Mesodermal cell (in vitro differentiated cells): ENCODE measurements around the gene FXYD6.

Experiments used
- H3K27ac ChIP-seq: 2 replicates; pipeline ENCODE4 v1.7.0; 2013; ENCODE audit warnings: mild to moderate bottlenecking, low read depth, low read length, moderate library complexity; ENCODE audit not compliant: severe bottlenecking
- H3K36me3 ChIP-seq: 2 replicates; pipeline ENCODE4 v1.7.1; 2013; ENCODE audit warnings: mild to moderate bottlenecking, low read length, moderate library complexity; ENCODE audit not compliant: control insufficient read depth, insufficient read depth
- H3K4me1 ChIP-seq: one replicate; pipeline ENCODE4 v1.7.1; 2013; ENCODE audit warnings: mild to moderate bottlenecking, low read length; ENCODE audit not compliant: insufficient read depth, control insufficient read depth, poor library complexity, severe bottlenecking
- H3K4me3 ChIP-seq: 2 replicates; pipeline ENCODE4 v1.7.0; 2013; ENCODE audit warnings: low read length, control low read depth, mild to moderate bottlenecking; ENCODE audit not compliant: insufficient read depth, poor library complexity, severe bottlenecking; ENCODE audit errors: extremely low read depth
- H3K9me3 ChIP-seq: 2 replicates; pipeline ENCODE4 v1.7.1; 2013; ENCODE audit warnings: mild to moderate bottlenecking, low read length, moderate library complexity; ENCODE audit not compliant: control insufficient read depth
- WGBS, 2 experiments: methylation state at CpG; one replicate each; pipeline ENCODE4 v1.1.5; 2013; ENCODE audit warnings: missing lambda C conversion rate in 2 of 2; ENCODE audit not compliant: insufficient coverage in 2 of 2; 5-methylcytosine and 5-hydroxymethylcytosine counted together

FXYD6 gene

DNA sequence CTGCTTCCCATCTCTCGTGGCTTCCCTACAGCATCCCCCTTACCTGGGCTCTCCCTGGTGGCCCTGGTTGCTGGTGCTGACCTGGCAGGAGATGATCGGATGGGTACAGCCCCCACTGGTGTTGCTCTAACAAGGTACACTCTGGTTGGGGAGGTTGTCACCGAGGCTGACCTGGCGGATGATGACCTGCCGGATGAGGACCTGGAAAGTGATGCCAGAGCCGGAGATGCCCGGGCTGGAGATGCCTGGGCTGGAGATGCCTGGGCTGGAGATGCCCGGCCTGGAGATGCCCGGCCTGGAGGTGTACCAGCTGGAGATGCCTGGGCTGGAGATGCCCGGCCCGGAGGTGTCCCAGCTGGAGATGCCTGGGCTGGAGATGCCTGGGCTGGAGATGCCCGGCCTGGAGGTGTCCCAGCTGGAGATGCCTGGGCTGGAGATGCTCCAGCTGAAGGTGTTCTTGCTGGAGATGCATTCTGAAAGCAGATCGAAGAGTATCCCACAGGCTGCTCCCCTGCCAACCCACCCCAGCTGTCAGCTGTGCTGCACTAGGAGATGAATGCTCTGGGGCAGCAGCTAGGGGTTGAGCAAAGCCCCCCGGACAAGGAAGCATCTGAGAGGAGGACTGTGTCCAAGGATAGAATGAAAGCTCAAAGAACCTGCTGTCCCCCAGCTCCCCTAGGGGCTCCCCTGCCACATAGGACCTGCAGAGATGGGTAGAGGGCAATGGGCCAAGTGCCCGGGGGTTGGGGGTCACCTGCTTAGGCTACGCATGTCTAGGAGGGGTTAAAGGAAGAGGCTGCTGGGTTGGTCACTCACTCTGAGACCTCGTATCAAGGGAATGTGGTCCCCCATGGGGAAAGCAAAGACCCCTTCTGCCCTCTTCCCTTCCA, 42.2 kb upstream of the FXYD6 start:
- H3K36me3 ChIP-seq = no peaks in the 10 kb centered on the region
- 87 to 95% methylated on average over 9 to 15 of the region's 17 CpGs for WGBS, 2 experiments
- no peak overlapping the region for H3K4me3 ChIP-seq
- no peaks in the 10 kb centered on the region for H3K9me3 ChIP-seq
- H3K27ac ChIP-seq = no peak overlapping the region
- no peaks in the 10 kb centered on the region for H3K4me1 ChIP-seq

DNA sequence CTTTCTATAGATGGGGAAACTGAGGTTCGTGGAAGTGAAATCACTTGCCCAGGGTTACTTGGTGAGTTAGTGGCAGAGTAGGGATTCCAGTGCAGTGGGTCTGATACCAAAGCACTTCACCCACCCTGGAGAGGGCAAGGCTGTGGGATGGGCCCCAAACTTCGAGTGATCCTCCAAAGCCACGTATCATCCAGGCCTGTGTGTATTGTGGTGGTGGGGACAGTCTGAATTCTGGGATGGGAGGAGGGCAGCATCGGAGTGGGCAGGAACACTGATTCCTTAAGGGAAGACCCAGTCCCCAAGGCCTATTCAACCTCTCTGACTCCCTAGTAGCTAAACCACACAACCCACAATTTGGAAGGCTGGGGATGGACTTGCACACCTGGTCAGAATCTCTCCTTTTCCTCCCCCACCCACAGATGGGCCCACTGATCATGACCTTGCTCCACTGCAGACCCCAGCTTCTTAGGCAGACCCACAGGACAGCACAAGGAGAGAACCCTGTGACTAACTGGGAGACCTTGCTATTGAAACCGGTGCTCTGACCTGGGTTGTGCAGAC, 41.2 kb upstream of the FXYD6 start:
- Histone ChIP-seq H3K36me3 (no peaks in the 10 kb centered on the region), H3K4me3 (no peak overlapping the region), H3K27ac (no peak overlapping the region), H3K9me3 (no peaks in the 10 kb centered on the region), H3K4me1 (no peaks in the 10 kb centered on the region)
- WGBS, 2 experiments = 68 to 92% methylated on average over 1 of the region's 5 CpGs

DNA sequence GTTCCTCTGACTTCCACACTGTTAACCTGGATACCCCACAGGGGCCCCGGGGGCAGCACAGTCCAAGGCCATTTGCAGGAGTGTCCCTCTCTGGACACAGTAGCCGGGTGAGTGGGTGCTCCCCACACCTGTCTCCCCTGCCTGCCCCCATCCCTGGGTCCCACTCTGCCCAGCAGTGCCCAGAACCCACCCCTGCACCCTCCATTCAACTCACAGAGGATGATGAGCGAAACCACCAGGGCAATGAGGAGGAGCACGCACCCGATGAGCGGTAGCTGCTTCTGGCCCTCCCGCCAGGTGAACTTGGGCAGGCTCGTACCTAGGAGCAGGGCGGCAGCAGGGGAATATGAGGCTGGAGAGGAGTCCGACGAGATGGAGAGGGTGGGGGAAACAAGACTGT, 40.5 kb upstream of the FXYD6 start:
- H3K4me1 ChIP-seq = no peaks in the 10 kb centered on the region

DNA sequence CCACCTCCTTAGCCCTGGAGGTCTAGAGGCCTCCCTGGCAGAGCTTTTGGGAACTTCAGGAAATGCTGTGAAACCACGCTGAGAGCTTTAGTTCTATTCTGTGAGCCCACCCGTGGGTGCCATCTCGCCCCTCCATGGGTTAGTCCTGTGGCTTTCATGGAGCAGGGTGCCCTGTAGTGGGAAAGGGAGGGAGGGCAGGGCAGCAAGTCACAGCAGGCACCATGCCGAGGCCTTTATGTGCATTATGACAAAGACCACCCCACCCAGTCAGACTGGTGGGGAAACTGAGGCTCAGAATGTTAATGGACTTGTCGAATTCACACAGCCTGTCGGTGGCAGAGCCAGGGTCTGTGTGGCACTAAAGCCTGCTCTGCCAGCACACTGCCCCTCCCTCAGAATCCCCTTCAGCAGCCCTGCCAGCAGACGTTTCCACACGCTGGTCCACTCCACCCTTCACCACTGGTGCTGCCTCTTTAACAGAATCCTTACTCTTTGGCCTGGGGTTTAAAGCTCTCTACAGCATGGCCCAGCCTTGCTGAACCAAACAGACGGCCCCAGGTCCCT, 39.3 kb upstream of the FXYD6 start:
- Histone ChIP-seq H3K9me3 (no peaks in the 10 kb centered on the region), H3K4me3 (no peak overlapping the region), H3K4me1 (no peaks in the 10 kb centered on the region), H3K36me3 (no peaks in the 10 kb centered on the region), H3K27ac (no peak overlapping the region)
- 85 to 86% methylated on average over 7 of the region's 9 CpGs for WGBS, 2 experiments

More for the DNA sequence above, 40.5 kb upstream of the FXYD6 start:
- H3K36me3 ChIP-seq = no peaks in the 10 kb centered on the region
- H3K9me3 ChIP-seq = no peaks in the 10 kb centered on the region
- 98% methylated on average over 7 to 9 of the region's 11 CpGs for WGBS, 2 experiments
- H3K4me3 ChIP-seq = no peak overlapping the region
- H3K27ac ChIP-seq = no peak overlapping the region

DNA sequence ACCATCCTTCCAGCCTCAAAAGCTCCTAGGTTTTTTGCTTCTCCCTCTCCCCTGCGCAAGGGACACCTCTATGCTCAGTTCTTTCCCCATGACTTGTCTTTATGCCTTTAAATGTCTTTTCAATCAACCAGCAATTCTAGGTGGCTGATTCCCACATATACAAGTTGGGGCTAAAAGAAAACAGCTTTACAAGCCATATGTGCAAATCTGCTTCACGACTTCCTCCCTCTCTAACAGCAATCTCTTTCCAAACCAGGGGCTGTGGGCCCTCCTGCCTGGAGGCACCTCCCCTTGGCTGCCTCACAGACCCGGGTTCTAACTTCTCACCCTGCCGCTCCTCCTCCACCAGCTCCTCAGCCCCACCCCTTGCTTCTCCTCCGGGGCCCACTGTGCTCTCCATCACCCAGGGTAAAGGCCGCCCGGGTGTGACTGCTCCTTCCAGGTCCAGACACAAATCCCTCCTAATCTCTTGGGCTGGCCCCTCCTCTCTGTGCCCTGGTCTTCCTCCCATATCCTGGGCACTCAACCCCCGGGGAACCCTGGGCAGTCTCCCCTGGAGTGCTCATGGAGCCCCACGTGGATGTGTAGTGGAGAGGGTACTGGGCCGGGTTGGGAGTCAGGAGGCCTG, 38.6 kb upstream of the FXYD6 start:
- Histone ChIP-seq H3K36me3 (no peaks in the 10 kb centered on the region), H3K4me3 (no peak overlapping the region), H3K4me1 (no peaks in the 10 kb centered on the region), H3K9me3 (no peaks in the 10 kb centered on the region), H3K27ac (no peak overlapping the region)
- WGBS, 2 experiments = 57 to 63% methylated on average over 8 to 9 of the region's 10 CpGs

DNA sequence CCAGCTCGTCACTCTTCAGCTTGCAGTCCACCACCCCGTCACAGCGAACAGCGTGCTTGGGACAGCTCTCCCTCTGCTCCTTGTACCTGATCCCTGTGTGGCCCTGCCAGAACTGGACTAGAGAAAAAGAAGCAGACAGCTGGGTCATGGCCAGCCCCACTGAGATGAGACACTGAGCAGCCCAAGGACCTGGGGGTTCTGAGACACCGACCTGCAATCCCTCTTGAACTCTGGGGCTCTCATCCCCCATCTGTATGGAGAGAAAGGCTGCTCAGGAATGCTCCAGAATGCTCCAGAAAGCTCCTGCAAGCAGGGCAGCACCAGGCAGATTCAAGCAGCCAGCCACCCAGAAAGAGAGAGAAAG, 37.9 kb upstream of the FXYD6 start:
- 96% methylated on average over 4 to 5 of the region's 5 CpGs for WGBS, 2 experiments

DNA sequence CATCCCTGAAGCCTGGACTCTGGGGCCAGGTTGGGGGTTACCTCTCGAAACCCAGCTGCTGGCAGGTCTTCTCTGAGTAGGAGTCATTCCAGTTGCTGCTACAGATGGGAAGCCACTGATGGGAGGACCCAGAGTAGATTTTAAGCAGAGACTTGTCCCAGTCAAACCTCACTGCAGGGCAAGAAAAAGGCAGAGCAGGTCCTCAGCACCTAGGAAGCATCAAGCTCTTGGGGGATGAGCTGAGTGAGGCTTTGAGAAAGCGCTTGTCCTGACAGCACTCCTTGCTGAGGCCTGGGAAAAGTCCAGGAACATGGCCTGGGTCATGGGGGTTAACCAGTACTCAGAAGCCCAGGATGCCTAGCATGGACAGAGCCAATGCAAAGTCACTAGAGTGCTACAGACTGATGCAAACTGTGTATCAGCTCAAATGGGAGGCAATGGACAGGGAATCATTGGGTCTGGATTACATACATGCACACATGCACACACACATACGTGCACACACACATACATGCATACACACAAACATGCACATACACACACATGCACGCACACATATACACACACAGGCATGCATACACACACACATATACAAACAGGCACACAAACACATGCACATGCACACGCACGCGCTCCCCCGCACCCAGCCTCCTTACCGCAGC, 37.4 kb upstream of the FXYD6 start:
- Histone ChIP-seq H3K27ac (no peak overlapping the region), H3K9me3 (no peaks in the 10 kb centered on the region), H3K4me3 (no peak overlapping the region), H3K36me3 (no peaks in the 10 kb centered on the region), H3K4me1 (no peaks in the 10 kb centered on the region)
- 96% methylated on average over 9 of the region's 9 CpGs for WGBS, 2 experiments

More for the DNA sequence above, 37.9 kb upstream of the FXYD6 start:
- Histone ChIP-seq H3K36me3 (no peaks in the 10 kb centered on the region), H3K9me3 (no peaks in the 10 kb centered on the region), H3K4me1 (no peaks in the 10 kb centered on the region), H3K4me3 (no peak overlapping the region), H3K27ac (no peak overlapping the region)

DNA sequence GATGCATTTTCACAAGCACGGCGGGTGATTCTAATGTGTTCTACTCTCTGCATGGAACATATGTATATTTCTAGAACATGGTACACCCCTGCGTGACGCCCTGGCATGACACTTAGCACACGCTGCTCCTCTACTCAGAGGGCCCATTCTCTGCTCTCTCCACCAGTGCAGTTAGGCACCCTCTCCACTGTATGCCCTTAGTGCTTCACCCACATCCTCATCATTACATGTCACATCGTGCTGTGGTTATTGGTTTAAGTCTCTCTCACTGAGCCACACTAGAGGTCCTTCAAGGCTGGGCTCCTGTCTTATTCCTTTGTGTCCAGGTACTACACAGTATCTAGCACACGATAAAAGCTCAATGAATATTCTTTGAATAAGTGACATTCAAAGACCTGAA, 36.0 kb upstream of the FXYD6 start:
- WGBS, 2 experiments = 93 to 96% methylated on average over 5 to 6 of the region's 7 CpGs
- no peak overlapping the region for H3K27ac ChIP-seq
- peaks cover 8% of the 10 kb centered on the region for H3K4me1 ChIP-seq
- H3K4me3 ChIP-seq = no peak overlapping the region
- no peaks in the 10 kb centered on the region for H3K9me3 ChIP-seq
- no peaks in the 10 kb centered on the region for H3K36me3 ChIP-seq

DNA sequence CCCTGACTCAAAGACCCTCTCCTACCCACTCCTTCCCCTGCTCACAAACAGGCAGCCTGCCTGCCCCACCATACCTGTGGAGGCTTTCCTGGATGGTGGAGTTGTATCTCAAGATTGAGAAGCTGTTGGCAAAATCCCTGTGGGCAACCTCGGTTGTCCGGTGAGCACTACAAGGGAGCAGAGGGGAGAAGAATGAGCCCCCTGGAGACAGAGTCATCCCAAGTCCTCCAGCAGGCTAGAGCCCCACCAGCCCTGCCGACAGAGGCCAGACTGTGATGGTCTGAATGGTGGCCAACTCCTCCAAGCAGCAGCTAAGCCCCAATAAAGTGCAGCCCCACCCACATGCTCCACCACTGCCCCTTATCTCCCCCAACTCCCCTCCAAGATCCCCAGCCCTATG, 35.2 kb upstream of the FXYD6 start:
- Histone ChIP-seq H3K36me3 (no peaks in the 10 kb centered on the region), H3K4me1 (peaks cover 9% of the 10 kb centered on the region), H3K27ac (no peak overlapping the region), H3K4me3 (no peak overlapping the region), H3K9me3 (no peaks in the 10 kb centered on the region)
- 80% methylated on average over 2 of the region's 3 CpGs; no CpG with 5 or more reads in 1 of the 2 experiments for WGBS, 2 experiments

DNA sequence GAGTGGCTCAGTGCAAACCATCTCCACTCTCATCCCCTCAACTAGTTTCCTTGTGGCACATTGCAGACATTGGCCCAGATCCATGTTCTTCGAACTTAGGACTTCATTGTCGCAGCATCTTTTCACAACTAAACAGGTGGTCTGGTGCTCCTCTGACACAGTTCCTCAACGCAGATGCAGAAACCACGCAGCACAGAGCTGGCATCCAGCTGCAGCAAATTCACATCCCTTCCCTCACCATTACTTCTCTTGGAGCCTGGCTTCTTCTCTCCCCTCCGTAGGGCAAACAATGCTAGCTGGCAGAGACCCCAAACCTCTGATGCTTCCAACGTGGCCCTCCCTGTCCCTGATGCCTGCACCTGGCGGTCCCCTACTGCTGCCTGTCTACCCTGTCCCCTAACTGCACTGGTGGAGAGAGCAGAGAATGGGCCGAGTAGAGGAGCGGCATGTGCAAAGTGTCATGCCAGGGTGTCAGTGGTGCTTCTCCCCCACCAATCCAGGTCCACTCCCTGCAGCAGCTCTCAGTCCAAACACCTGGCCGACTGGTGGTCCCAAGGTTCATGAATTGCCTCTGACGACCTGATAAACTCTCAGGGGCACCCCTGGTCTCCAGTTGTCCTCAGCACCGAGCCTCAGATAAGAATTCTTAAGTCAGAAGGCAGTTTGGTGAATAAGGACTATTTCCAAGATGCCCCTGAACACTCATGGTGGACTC, 34.6 kb upstream of the FXYD6 start:
- WGBS, 2 experiments = 91 to 92% methylated on average over 9 to 12 of the region's 12 CpGs
- no peaks in the 10 kb centered on the region for H3K9me3 ChIP-seq
- H3K4me1 ChIP-seq = peaks cover 12% of the 10 kb centered on the region
- H3K27ac ChIP-seq = no peak overlapping the region
- no peaks in the 10 kb centered on the region for H3K36me3 ChIP-seq
- H3K4me3 ChIP-seq = no peak overlapping the region
